GM06990 (cell line): Measurements from ENCODE around the gene MYO15A.
A peak's percentile ranks its signal among the peaks of the same experiment; 100 is the strongest.

ENCODE experiments used
- DNase-seq: peaks from one replicate; pipeline ENCODE4 v3.0.0-alpha.2; 2011; ENCODE audit not compliant: insufficient read length; ENCODE audit errors: extremely low read depth
- H3K27me3 ChIP-seq: replicated peaks from 2 replicates; pipeline ENCODE4 v1.6.0; 2011; ENCODE audit warnings: low read length; ENCODE audit not compliant: control insufficient read depth, insufficient read depth
- H3K36me3 ChIP-seq: 2 replicates; pipeline ENCODE4 v1.5.1; 2011; ENCODE audit warnings: low read length; ENCODE audit not compliant: control insufficient read depth, insufficient read depth
- H3K4me3 ChIP-seq: replicated peaks from 2 replicates; pipeline ENCODE4 v1.5.1; 2011; ENCODE audit warnings: low read depth, mild to moderate bottlenecking, control low read depth, low read length
- CTCF ChIP-seq: IDR thresholded peaks from 2 replicates; pipeline ENCODE4 v1.5.1; 2011; ENCODE audit warnings: low read length, control low read depth, mild to moderate bottlenecking, inconsistent platforms; ENCODE audit not compliant: insufficient read depth, poor library complexity, severe bottlenecking

The MYO15A gene

GRCh38 chr17:18141210-18141803, 32.8 kb downstream of the MYO15A start:
- no peak for DNase-seq
- TF ChIP-seq CTCF: peak; percentile 57
- H3K36me3 ChIP-seq: no peaks in the 10 kb centered on the region
- no peak overlapping the region for H3K4me3 ChIP-seq
- H3K27me3 ChIP-seq: no peaks in the 10 kb centered on the region; the same call in 1 of the 2 replicates

- TF ChIP-seq CTCF: no peak
- Histone ChIP-seq H3K27me3 (no peaks in the 10 kb centered on the region; the same call in 1 of the 2 replicates), H3K4me3 (no peak overlapping the region), H3K36me3 (no peaks in the 10 kb centered on the region)
- DNase-seq: no peak
Measured at GRCh38 chr17:18142417-18142816, 33.9 kb downstream of the MYO15A start.

GRCh38 chr17:18143044-18143936, 34.7 kb downstream of the MYO15A start:
- Histone ChIP-seq H3K4me3 (no peak overlapping the region), H3K36me3 (no peaks in the 10 kb centered on the region), H3K27me3 (no peaks in the 10 kb centered on the region; the same call in 1 of the 2 replicates)
- TF ChIP-seq CTCF: peak; percentile 29
- DNase-seq: no peak

GRCh38 chr17:18144261-18144660, 35.7 kb downstream of the MYO15A start:
- Histone ChIP-seq H3K4me3 (no peak overlapping the region), H3K27me3 (no peaks in the 10 kb centered on the region; the same call in 1 of the 2 replicates), H3K36me3 (no peaks in the 10 kb centered on the region)
- no peak for DNase-seq
- TF ChIP-seq CTCF: no peak

GRCh38 chr17:18144855-18145254, 36.3 kb downstream of the MYO15A start:
- no peaks in the 10 kb centered on the region; the same call in 1 of the 2 replicates for H3K27me3 ChIP-seq
- no peak for TF ChIP-seq CTCF
- no peaks in the 10 kb centered on the region for H3K36me3 ChIP-seq
- H3K4me3 ChIP-seq: no peak overlapping the region
- DNase-seq: no peak
